HEK293T (cell line): ENCODE measurements around the gene TXLNB.

Experiments
- CTCF ChIA-PET: fragments of 350-600 bp; formaldehyde crosslinking; extraction: SDS; loops from one replicate; lab custom pipeline; 2021; ENCODE audit warnings: antibody characterized with exemption, inconsistent platforms; lab: Yijun Ruan, JAX
- POLR2A ChIA-PET: fragments of 350-600 bp; formaldehyde crosslinking; extraction: SDS; loops from one replicate; lab custom pipeline; 2020; ENCODE audit warnings: antibody characterized with exemption, inconsistent platforms; lab: Yijun Ruan, JAX
- DNase-seq: peaks from one replicate; pipeline ENCODE4 v3.0.0; 2012; ENCODE audit warnings: mixed read lengths; ENCODE audit errors: extremely low spot score
- ARNT ChIP-seq: fragments of 450-650 bp; IDR thresholded peaks from 2 replicates; pipeline ENCODE4 v1.6.1; 2017; ENCODE audit warnings: mild to moderate bottlenecking
- BHLHE40 ChIP-seq: fragments of 450-650 bp; IDR thresholded peaks from 2 replicates; pipeline ENCODE4 v1.6.1; 2016; ENCODE audit warnings: mild to moderate bottlenecking, moderate library complexity, borderline replicate concordance
- CTBP1 ChIP-seq: fragments of 450-650 bp; IDR thresholded peaks from 2 replicates; pipeline ENCODE4 v1.6.1; 2016; ENCODE audit warnings: borderline replicate concordance
- ELF4 ChIP-seq: fragments of 450-650 bp; IDR thresholded peaks from 2 replicates; pipeline ENCODE4 v1.6.1; 2017; ENCODE audit warnings: antibody characterized with exemption
- FOXA1 ChIP-seq: fragments of 450-650 bp; IDR thresholded peaks from 2 replicates; pipeline ENCODE4 v1.6.1; 2016; ENCODE audit warnings: mild to moderate bottlenecking
- FOXK2 ChIP-seq: fragments of 450-650 bp; IDR thresholded peaks from 2 replicates; pipeline ENCODE4 v1.6.1; 2016; ENCODE audit warnings: mild to moderate bottlenecking
- FOXM1 ChIP-seq: fragments of 450-650 bp; IDR thresholded peaks from 2 replicates; pipeline ENCODE4 v1.6.1; 2017; ENCODE audit warnings: mild to moderate bottlenecking, borderline replicate concordance
- HDGF ChIP-seq: fragments of 450-650 bp; IDR thresholded peaks from 2 replicates; pipeline ENCODE4 v1.6.1; 2017; ENCODE audit warnings: antibody characterized with exemption, borderline replicate concordance
- L3MBTL2 ChIP-seq: fragments of 450-650 bp; conservative IDR thresholded peaks from 2 replicates; pipeline ENCODE4 v1.6.1; 2016; ENCODE audit warnings: mild to moderate bottlenecking
- LEF1 ChIP-seq: fragments of 450-650 bp; IDR thresholded peaks from 2 replicates; pipeline ENCODE4 v1.6.1; 2017; ENCODE audit warnings: mild to moderate bottlenecking, borderline replicate concordance
- NFRKB ChIP-seq: fragments of 450-650 bp; IDR thresholded peaks from 2 replicates; pipeline ENCODE4 v1.6.1; 2016; ENCODE audit warnings: mild to moderate bottlenecking, moderate library complexity
- PKNOX1 ChIP-seq: fragments of 450-650 bp; IDR thresholded peaks from 2 replicates; pipeline ENCODE4 v1.6.1; 2016
- SP1 ChIP-seq: fragments of 450-650 bp; IDR thresholded peaks from 2 replicates; pipeline ENCODE4 v1.6.1; 2017
- SUZ12 ChIP-seq: fragments of 450-650 bp; IDR thresholded peaks from 2 replicates; pipeline ENCODE4 v1.6.1; 2016; ENCODE audit warnings: mild to moderate bottlenecking
- TARDBP ChIP-seq: fragments of 450-650 bp; IDR thresholded peaks from 2 replicates; pipeline ENCODE4 v1.6.1; 2016
- ZNF384 ChIP-seq: fragments of 450-650 bp; IDR thresholded peaks from 2 replicates; pipeline ENCODE4 v1.6.1; 2016

TXLNB gene

GRCh38 chr6:139285590-139285989, 6.2 kb downstream of the TXLNB start:
- ChIA-PET CTCF (no interaction called here), POLR2A (no interaction called here)
- TF ChIP-seq TARDBP = no peak
- TF ChIP-seq ELF4 = no peak
- no peak for TF ChIP-seq BHLHE40
- TF ChIP-seq ZNF384 = no peak
- TF ChIP-seq FOXM1 = no peak
- no peak for TF ChIP-seq L3MBTL2
- TF ChIP-seq SP1 = no peak
- TF ChIP-seq NFRKB = no peak
- no peak for DNase-seq

GRCh38 chr6:139284789-139285188, 7.0 kb downstream of the TXLNB start:
- POLR2A ChIA-PET = no interaction called here
- DNase-seq = no peak
- CTCF ChIA-PET = no interaction called here
- TF ChIP-seq ELF4 (no peak), LEF1 (no peak), NFRKB (no peak), HDGF (no peak), ZNF384 (no peak), PKNOX1 (no peak), BHLHE40 (no peak), FOXA1 (no peak), FOXM1 (no peak), FOXK2 (no peak), L3MBTL2 (no peak), SP1 (no peak), ARNT (no peak), CTBP1 (no peak), SUZ12 (no peak)

- no peak for TF ChIP-seq LEF1
- TF ChIP-seq FOXA1 = no peak
- no peak for TF ChIP-seq CTBP1
- TF ChIP-seq PKNOX1 = no peak
- no peak for TF ChIP-seq SUZ12
- TF ChIP-seq FOXM1 = no peak
- TF ChIP-seq SP1 = no peak
- TF ChIP-seq ZNF384 = no peak
- no peak for TF ChIP-seq BHLHE40
- no peak for TF ChIP-seq NFRKB
- no peak for TF ChIP-seq ARNT
- no peak for TF ChIP-seq TARDBP
- TF ChIP-seq L3MBTL2 = no peak
- no peak for TF ChIP-seq HDGF
- no peak for TF ChIP-seq ELF4
- no peak for TF ChIP-seq FOXK2
- ChIA-PET POLR2A (no interaction called here), CTCF (no interaction called here)
- no peak for DNase-seq
These were observed 9.1 kb downstream of the TXLNB start for GRCh38 chr6:139282684-139283083.

- TF ChIP-seq CTBP1 (no peak), TARDBP (no peak), FOXM1 (no peak), FOXK2 (no peak), BHLHE40 (no peak), ZNF384 (no peak)
- no peak for DNase-seq
- CTCF ChIA-PET = interaction anchor here (0.8 kb wide), 1 partner anchor 13 kb away, joined by 3 read pairs; no protein-coding TSS in a partner anchor
- POLR2A ChIA-PET = no interaction called here
These were observed 13.6 kb downstream of the TXLNB start for GRCh38 chr6:139278190-139278589.

- POLR2A ChIA-PET = no interaction called here
- TF ChIP-seq BHLHE40 = no peak
- TF ChIP-seq ZNF384 = no peak
- no peak for TF ChIP-seq FOXA1
- TF ChIP-seq FOXM1 = no peak
- no peak for TF ChIP-seq FOXK2
- TF ChIP-seq L3MBTL2 = no peak
- no peak for TF ChIP-seq SUZ12
- no peak for TF ChIP-seq TARDBP
- no peak for TF ChIP-seq SP1
- CTCF ChIA-PET = no interaction called here
These were observed 14.2 kb downstream of the TXLNB start for GRCh38 chr6:139277587-139277986.

GRCh38 chr6:139277161-139277560, 14.6 kb downstream of the TXLNB start:
- no peak for TF ChIP-seq TARDBP
- TF ChIP-seq FOXA1 = no peak
- no peak for TF ChIP-seq HDGF
- TF ChIP-seq SUZ12 = no peak
- TF ChIP-seq BHLHE40 = no peak
- no peak for TF ChIP-seq ARNT
- TF ChIP-seq ELF4 = no peak
- no peak for TF ChIP-seq ZNF384
- no peak for TF ChIP-seq LEF1
- TF ChIP-seq FOXM1 = no peak
- TF ChIP-seq FOXK2 = no peak
- TF ChIP-seq NFRKB = no peak
- no peak for TF ChIP-seq SP1
- no peak for TF ChIP-seq CTBP1
- TF ChIP-seq PKNOX1 = no peak
- TF ChIP-seq L3MBTL2 = no peak
- ChIA-PET POLR2A (no interaction called here), CTCF (no interaction called here)
- no peak for DNase-seq

More at GRCh38 chr6:139277587-139277986, 14.2 kb downstream of the TXLNB start:
- no peak for DNase-seq
